ENCODE measurements around the gene ITGA1. TPM values are rescaled to one million over a fixed set of nuclear protein-coding genes. Genes with fewer than 3 reads are reported as not detected.
A peak's percentile ranks its signal among the peaks of the same experiment; 100 is the strongest.

ITGA1 gene
- total RNA-seq, 1 donor from 2014 or later = 42.7 TPM

DNA sequence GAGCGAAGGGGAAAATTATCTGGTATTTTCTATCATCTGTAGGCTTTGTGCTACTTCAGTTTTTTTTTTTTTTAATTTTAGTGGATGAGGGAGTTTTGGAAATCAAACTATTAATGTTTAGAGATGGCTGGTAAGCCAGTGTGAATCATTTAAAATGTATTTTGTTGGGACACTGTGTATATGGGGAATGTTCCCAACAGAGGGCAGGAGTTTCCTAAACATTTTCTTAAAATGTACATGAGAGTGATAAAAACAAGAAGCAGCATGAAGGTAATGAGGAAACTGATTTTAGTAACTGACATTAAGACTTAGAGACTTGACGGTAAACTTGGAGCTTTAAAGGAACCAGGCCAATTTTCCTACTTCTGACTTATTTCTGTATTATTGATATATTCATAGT, 133.2 kb downstream of the ITGA1 start:
- DNase-seq (ENCODE audit: low spot score in 2 of 2) = no peak
- Histone ChIP-seq H3K4me1 (peaks cover 0 to 6% of the 10 kb centered on the region in 2 donors), H3K36me3 (peaks cover 32 to 41% of the 10 kb centered on the region in 2 donors), H3K9me3 (no peaks in the 10 kb centered on the region), H3K4me3 (no peak overlapping the region), H3K27me3 (no peaks in the 10 kb centered on the region), H3K27ac (no peak overlapping the region)
- TF ChIP-seq, protein P1, sequence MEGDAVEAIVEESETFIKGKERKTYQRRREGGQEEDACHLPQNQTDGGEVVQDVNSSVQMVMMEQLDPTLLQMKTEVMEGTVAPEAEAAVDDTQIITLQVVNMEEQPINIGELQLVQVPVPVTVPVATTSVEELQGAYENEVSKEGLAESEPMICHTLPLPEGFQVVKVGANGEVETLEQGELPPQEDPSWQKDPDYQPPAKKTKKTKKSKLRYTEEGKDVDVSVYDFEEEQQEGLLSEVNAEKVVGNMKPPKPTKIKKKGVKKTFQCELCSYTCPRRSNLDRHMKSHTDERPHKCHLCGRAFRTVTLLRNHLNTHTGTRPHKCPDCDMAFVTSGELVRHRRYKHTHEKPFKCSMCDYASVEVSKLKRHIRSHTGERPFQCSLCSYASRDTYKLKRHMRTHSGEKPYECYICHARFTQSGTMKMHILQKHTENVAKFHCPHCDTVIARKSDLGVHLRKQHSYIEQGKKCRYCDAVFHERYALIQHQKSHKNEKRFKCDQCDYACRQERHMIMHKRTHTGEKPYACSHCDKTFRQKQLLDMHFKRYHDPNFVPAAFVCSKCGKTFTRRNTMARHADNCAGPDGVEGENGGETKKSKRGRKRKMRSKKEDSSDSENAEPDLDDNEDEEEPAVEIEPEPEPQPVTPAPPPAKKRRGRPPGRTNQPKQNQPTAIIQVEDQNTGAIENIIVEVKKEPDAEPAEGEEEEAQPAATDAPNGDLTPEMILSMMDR (IDR thresholded peaks at IDR 0.05) = no peak
- intact Hi-C loops (cut with DNase I) = no loop called here

DNA sequence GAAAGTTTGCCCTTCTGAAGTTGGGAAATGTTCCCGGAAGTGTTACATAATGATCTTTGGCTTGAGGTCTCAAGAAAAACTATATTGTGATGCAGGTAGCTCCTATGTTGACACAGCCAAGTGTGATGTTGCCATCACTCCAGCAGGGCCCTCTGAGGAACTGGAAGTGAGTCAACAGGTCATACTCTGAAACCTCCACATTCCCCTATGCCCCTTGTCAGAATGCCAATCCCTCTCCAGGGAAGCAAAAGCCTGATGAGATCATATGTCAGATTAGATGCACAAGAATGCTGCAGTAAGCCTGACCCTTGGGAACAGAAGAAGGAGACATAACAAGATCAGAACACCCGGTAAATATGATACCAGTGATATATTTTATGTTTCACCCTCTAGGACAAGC, 134.7 kb downstream of the ITGA1 start:
- peak overlapping the region in 1 of 2 donors; percentile 21 for H3K27ac ChIP-seq
- intact Hi-C loops (cut with DNase I) = no loop called here
- H3K4me1 ChIP-seq = peaks cover 0 to 6% of the 10 kb centered on the region in 2 donors
- peaks cover 45 to 46% of the 10 kb centered on the region in 2 donors for H3K36me3 ChIP-seq
- no peaks in the 10 kb centered on the region for H3K27me3 ChIP-seq
- TF ChIP-seq, protein P1 (IDR thresholded peaks at IDR 0.05) = no peak
- H3K4me3 ChIP-seq = no peak overlapping the region
- H3K9me3 ChIP-seq = no peaks in the 10 kb centered on the region
- peak in 1 of 2 donors; percentile 68 for DNase-seq (ENCODE audit: low spot score in 2 of 2)

DNA sequence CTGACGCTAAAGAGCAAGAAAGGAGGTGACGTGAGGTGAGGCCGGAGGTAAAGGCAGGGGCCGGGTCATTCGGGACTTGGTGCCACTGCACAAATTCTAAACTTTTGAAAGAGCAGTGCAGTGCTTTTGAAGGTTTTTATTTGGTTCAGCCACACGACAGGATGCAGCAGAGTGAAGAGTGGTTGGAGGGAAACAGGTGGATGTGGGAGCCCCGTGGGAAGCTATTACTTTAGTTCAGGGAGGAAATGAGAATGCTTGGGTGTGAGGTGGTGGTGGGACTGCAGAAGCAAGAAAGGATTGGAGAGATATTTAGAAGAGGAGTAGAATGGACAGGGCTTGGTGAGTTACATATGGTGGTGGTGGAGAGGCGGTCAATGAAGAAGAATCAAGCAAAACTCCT, 136.7 kb downstream of the ITGA1 start:
- Histone ChIP-seq H3K27me3 (no peaks in the 10 kb centered on the region), H3K4me3 (no peak overlapping the region), H3K36me3 (peaks cover 50 to 53% of the 10 kb centered on the region in 2 donors), H3K27ac (no peak overlapping the region), H3K9me3 (no peaks in the 10 kb centered on the region), H3K4me1 (peaks cover 0 to 6% of the 10 kb centered on the region in 2 donors)
- intact Hi-C loops (cut with DNase I) = no loop called here
- no peak for DNase-seq (ENCODE audit: low spot score in 2 of 2)
- TF ChIP-seq, protein P1 (IDR thresholded peaks at IDR 0.05) = no peak

- Histone ChIP-seq H3K4me1 (peaks cover 0 to 6% of the 10 kb centered on the region in 2 donors), H3K36me3 (peaks cover 50 to 53% of the 10 kb centered on the region in 2 donors), H3K4me3 (no peak overlapping the region), H3K27ac (no peak overlapping the region), H3K9me3 (no peaks in the 10 kb centered on the region), H3K27me3 (no peaks in the 10 kb centered on the region)
- TF ChIP-seq, protein P1 (IDR thresholded peaks at IDR 0.05) = no peak
- intact Hi-C loops (cut with DNase I) = no loop called here
- no peak for DNase-seq (ENCODE audit: low spot score in 2 of 2)
Measured at GRCh38 chr5:52925001-52925400, 137.3 kb downstream of the ITGA1 start.

- Histone ChIP-seq H3K9me3 (no peaks in the 10 kb centered on the region), H3K27ac (no peak overlapping the region), H3K27me3 (no peaks in the 10 kb centered on the region), H3K36me3 (peaks cover 46 to 70% of the 10 kb centered on the region in 2 donors), H3K4me1 (no peaks in the 10 kb centered on the region), H3K4me3 (no peak overlapping the region)
- TF ChIP-seq, protein P1 (IDR thresholded peaks at IDR 0.05) = no peak
- no peak for DNase-seq (ENCODE audit: low spot score in 2 of 2)
- intact Hi-C loops (cut with DNase I) = no loop called here
Measured at GRCh38 chr5:52928689-52929088, 141.0 kb downstream of the ITGA1 start.

GRCh38 chr5:52938226-52938625, 150.5 kb downstream of the ITGA1 start:
- Histone ChIP-seq H3K9me3 (no peaks in the 10 kb centered on the region), H3K4me3 (no peak overlapping the region), H3K27me3 (no peaks in the 10 kb centered on the region), H3K4me1 (no peaks in the 10 kb centered on the region), H3K27ac (no peak overlapping the region), H3K36me3 (peaks cover 16 to 65% of the 10 kb centered on the region in 2 donors)
- no peak for DNase-seq (ENCODE audit: low spot score in 2 of 2)
- intact Hi-C loops (cut with DNase I) = no loop called here
- TF ChIP-seq, protein P1 (IDR thresholded peaks at IDR 0.05) = no peak

Measured in ascending aorta (tissue), 2 donors.